Tibial artery (tissue), 4 donors: ENCODE measurements around the gene CLPSL1.

ENCODE experiments used
- DNase-seq, 2 donors: peaks; one replicate each; pipeline ENCODE4 v3.0.0-alpha.2; 2019
- H3K27ac ChIP-seq, 2 donors: fragments of 200-600 bp; sonication (generic) in 1 of 2; 1 replicate in 1 of 2; 2 replicates in 1 of 2; pipeline ENCODE4 v1.5.1; 2018 to 2019; ENCODE audit warnings: mild to moderate bottlenecking in 1 of 2
- H3K27me3 ChIP-seq, 2 donors: fragments of 200-600 bp; sonication (generic) in 1 of 2; one replicate each; pipeline versions ENCODE4 v1.5.1 to v1.6.0; 2016 to 2019
- H3K36me3 ChIP-seq, 3 donors: fragments of 200-600 bp; sonication (generic) in 2 of 3; one replicate each; pipeline ENCODE4 v1.5.1; 2016 to 2019; ENCODE audit warnings: mild to moderate bottlenecking in 2 of 3
- H3K4me1 ChIP-seq, 4 donors: fragments of 200-600 bp; sonication (generic) in 2 of 4; 1 replicate in 3 of 4; 2 replicates in 1 of 4; pipeline ENCODE4 v1.5.1; 2016 to 2019
- H3K4me3 ChIP-seq, 2 donors: fragments of 200-600 bp; sonication (generic) in 1 of 2; 1 replicate in 1 of 2; 2 replicates in 1 of 2; pipeline ENCODE4 v1.5.1; 2018 to 2019; ENCODE audit warnings: mild to moderate bottlenecking in 2 of 2
- H3K9me3 ChIP-seq, 3 donors: fragments of 200-600 bp; sonication (generic) in 1 of 3; one replicate each; pipeline ENCODE4 v1.5.1; 2016 to 2019
- intact Hi-C: fragments of 100-400 bp; cut with DNase I; formaldehyde crosslinking; loops from one replicate; pipeline ENCODE4 v1.15.0; 2023; ENCODE audit warnings: low total_unique reads
- TF ChIP-seq, protein P1 (sequence below), 2 experiments: fragments of 200-600 bp in 1 of 2; fragments of 450-650 bp in 1 of 2; IDR thresholded peaks; one replicate each; pipeline ENCODE4 v1.5.1; 2017 to 2019; ENCODE audit warnings: antibody characterized with exemption in 2 of 2, mild to moderate bottlenecking in 1 of 2, moderate library complexity in 1 of 2

Gene CLPSL1

GRCh38 chr6:35736253-35736894, 44.4 kb upstream of the CLPSL1 start:
- Histone ChIP-seq H3K4me1 (peaks cover 6 to 58% (median 37%) of the 10 kb centered on the region in 4 donors), H3K4me3 (no peak overlapping the region), H3K27me3 (no peaks in the 10 kb centered on the region), H3K9me3 (no peaks in the 10 kb centered on the region), H3K27ac (peak overlapping the region; percentile 97 to 99), H3K36me3 (no peaks in the 10 kb centered on the region)
- TF ChIP-seq, protein P1, sequence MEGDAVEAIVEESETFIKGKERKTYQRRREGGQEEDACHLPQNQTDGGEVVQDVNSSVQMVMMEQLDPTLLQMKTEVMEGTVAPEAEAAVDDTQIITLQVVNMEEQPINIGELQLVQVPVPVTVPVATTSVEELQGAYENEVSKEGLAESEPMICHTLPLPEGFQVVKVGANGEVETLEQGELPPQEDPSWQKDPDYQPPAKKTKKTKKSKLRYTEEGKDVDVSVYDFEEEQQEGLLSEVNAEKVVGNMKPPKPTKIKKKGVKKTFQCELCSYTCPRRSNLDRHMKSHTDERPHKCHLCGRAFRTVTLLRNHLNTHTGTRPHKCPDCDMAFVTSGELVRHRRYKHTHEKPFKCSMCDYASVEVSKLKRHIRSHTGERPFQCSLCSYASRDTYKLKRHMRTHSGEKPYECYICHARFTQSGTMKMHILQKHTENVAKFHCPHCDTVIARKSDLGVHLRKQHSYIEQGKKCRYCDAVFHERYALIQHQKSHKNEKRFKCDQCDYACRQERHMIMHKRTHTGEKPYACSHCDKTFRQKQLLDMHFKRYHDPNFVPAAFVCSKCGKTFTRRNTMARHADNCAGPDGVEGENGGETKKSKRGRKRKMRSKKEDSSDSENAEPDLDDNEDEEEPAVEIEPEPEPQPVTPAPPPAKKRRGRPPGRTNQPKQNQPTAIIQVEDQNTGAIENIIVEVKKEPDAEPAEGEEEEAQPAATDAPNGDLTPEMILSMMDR (IDR thresholded peaks at IDR 0.05), result peak; percentile 80 to 86
- intact Hi-C loops, result loop anchor here (10.0 kb wide), 1 partner anchor 392 kb away; the partner anchor contains the start of gene PPARD
- peak; percentile 74 to 84 for DNase-seq

DNA sequence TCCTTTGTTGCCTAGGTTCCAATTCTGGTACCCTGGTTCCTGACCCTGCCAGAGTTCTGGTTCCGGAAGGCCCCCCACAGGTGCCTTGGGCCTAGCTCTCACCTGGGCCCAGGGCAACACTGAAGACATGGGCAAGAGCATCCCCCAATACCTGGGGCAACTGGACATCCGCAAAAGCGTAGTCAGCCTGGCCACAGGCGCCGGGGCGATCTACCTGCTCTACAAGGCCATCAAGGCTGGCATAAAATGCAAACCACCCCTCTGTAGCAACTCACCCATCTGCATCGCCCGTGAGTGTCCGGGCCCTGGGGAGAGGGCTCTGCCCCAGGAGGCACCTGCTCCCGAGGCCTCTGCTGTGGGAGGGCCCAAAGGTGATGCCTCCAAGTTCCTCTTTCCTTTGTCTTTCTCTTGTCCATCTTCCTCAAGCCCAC, 43.8 kb upstream of the CLPSL1 start, which contains the start of gene ARMC12:
Gene ARMC12 (plus strand): TSS at position 51 of the 431 bp plus-strand sequence. CDS start 77 bp downstream, at position 128.
- no peak within 1 kb of the TSS for H3K4me3 ChIP-seq
- peak within 1 kb of the TSS; percentile 97 to 99 for H3K27ac ChIP-seq
- peaks cover 6 to 54% (median 35%) of the 10 kb centered on the region in 4 donors for H3K4me1 ChIP-seq
- H3K9me3 ChIP-seq, result no peaks in the 10 kb centered on the region
- H3K36me3 ChIP-seq, result no peaks in the 10 kb centered on the region
- DNase-seq, result no peak
- no peaks in the 10 kb centered on the region for H3K27me3 ChIP-seq
- TF ChIP-seq, protein P1 (IDR thresholded peaks at IDR 0.05), result no peak
- intact Hi-C loops, result loop anchor here (1.0 to 10.0 kb wide), 3 partner anchors 154 to 392 kb away; partner anchors contain the start of gene PPARD

- no peak for DNase-seq
- no peaks in the 10 kb centered on the region for H3K27me3 ChIP-seq
- H3K9me3 ChIP-seq, result no peaks in the 10 kb centered on the region
- TF ChIP-seq, protein P1 (IDR thresholded peaks at IDR 0.05), result peak; percentile 92 to 98
- no peaks in the 10 kb centered on the region for H3K36me3 ChIP-seq
- peak overlapping the region in 1 of 2 donors; percentile 5 for H3K27ac ChIP-seq
- no peak overlapping the region for H3K4me3 ChIP-seq
- intact Hi-C loops, result loop anchor here (1.0 to 10.0 kb wide), 3 partner anchors 154 to 393 kb away; partner anchors contain the start of gene PPARD
- H3K4me1 ChIP-seq, result peaks cover 4 to 47% (median 30%) of the 10 kb centered on the region in 4 donors
These were observed 43.2 kb upstream of the CLPSL1 start for GRCh38 chr6:35737413-35738211.

DNA sequence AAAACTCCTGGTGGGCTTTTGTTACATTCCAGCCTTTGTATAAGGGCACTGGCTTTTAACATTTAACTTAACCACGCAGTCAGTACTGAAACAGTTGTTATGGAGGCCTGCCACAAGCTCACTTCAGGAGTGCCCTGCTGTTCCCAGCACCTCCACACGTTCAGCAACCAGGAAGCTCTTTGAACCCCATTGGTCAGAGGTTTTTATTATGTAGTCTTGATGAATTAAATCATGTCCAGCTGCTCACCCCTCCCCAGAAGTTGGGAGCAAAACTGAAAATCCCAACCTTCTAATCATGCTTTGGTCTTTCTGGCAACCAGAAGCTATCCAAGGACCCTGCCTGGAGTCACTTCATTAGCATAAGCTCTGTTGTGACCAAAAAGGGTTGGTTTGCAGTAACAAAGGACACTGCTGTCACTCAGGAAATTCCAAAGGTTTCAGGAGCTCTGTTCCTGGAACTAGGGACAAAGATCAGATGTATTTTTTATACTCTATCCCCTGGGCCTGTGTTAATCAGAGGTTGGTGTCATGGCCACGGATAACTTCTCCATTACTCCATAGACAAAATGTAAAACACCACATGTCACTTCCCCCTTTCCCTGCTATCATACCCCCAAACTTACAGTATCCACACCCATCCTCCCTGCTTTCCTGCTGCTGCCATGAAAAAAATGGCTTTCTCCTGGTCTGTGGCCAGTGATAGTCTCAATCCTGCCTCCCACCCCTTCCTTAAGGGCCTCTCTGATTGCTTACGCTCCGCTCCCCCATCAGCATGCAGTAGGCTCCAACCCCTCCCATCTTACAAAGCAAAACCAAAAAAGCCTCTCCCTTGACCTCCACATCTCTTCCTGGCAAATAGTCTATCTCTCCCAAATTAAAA, 40.9 kb upstream of the CLPSL1 start:
- no peaks in the 10 kb centered on the region for H3K27me3 ChIP-seq
- DNase-seq, result no peak
- H3K4me3 ChIP-seq, result no peak overlapping the region
- H3K36me3 ChIP-seq, result no peaks in the 10 kb centered on the region
- H3K27ac ChIP-seq, result no peak overlapping the region
- H3K4me1 ChIP-seq, result peaks cover 0 to 26% (median 18%) of the 10 kb centered on the region in 4 donors
- no peaks in the 10 kb centered on the region for H3K9me3 ChIP-seq
- intact Hi-C loops, result loop anchor here (10.0 kb wide), 1 partner anchor 395 kb away; the partner anchor contains the start of gene PPARD
- TF ChIP-seq, protein P1 (IDR thresholded peaks at IDR 0.05), result no peak

DNA sequence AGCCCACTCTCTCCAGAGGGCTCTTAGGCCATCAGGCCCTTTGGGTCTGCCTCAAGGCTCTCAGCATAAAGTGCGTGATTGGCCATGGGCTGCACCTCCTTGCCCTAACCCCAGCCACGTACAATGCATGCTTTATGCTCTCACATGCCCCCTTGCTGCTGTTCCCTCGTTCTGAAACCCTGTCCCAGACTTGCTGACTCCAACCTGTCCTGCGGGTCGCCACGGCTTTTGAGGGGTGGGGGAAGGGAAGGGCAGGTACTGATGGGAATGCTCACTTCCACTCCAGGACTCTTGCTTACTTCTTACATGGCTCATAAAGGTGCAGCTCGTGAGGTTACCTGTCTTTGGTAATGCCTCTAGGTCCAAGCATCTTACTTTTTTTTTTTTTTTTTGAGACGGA, 38.0 kb upstream of the CLPSL1 start:
- Histone ChIP-seq H3K4me3 (no peak overlapping the region), H3K27me3 (no peaks in the 10 kb centered on the region), H3K9me3 (no peaks in the 10 kb centered on the region), H3K4me1 (no peaks in the 10 kb centered on the region), H3K27ac (no peak overlapping the region), H3K36me3 (no peaks in the 10 kb centered on the region)
- intact Hi-C loops, result no loop called here
- no peak for DNase-seq
- TF ChIP-seq, protein P1 (IDR thresholded peaks at IDR 0.05), result no peak
